OCI-M1 (cell line): ENCODE results near the gene UNC13A.

Source experiments
- DNase-seq: peaks from one replicate; lab custom pipeline; 2025; lab: John Stamatoyannopoulos, UW

Gene UNC13A

GRCh38 chr19:17687857-17688784, at the start of gene UNC13A:
Gene UNC13A, minus strand, starts transcription at chr19:17688354. Its CDS starts 155 bp downstream, at chr19:17688199.
- DNase-seq, result peak; percentile 76

- DNase-seq, result no peak
These were observed 49.6 kb upstream of the UNC13A start for GRCh38 chr19:17737690-17738153.

GRCh38 chr19:17735410-17735809, 47.3 kb upstream of the UNC13A start:
- DNase-seq, result no peak

- no peak for DNase-seq
These were observed 46.0 kb upstream of the UNC13A start for GRCh38 chr19:17734146-17734545.

- no peak for DNase-seq
These were observed 45.0 kb upstream of the UNC13A start for GRCh38 chr19:17733127-17733526.

DNA sequence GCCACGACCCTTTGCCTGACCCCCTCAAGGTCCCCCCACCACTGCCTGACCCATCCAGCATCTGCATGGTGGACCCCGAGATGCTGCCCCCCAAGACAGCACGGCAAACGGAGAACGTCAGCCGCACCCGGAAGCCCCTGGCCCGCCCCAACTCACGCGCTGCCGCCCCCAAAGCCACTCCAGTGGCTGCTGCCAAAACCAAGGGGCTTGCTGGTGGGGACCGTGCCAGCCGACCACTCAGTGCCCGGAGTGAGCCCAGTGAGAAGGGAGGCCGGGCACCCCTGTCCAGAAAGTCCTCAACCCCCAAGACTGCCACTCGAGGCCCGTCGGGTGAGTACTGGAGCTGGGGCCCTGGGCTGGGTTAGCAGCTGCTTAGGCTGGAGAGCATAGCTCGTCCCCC, 39.7 kb upstream of the UNC13A start:
- no peak for DNase-seq

- DNase-seq, result no peak
These were observed 39.0 kb upstream of the UNC13A start for GRCh38 chr19:17726964-17727773.

DNA sequence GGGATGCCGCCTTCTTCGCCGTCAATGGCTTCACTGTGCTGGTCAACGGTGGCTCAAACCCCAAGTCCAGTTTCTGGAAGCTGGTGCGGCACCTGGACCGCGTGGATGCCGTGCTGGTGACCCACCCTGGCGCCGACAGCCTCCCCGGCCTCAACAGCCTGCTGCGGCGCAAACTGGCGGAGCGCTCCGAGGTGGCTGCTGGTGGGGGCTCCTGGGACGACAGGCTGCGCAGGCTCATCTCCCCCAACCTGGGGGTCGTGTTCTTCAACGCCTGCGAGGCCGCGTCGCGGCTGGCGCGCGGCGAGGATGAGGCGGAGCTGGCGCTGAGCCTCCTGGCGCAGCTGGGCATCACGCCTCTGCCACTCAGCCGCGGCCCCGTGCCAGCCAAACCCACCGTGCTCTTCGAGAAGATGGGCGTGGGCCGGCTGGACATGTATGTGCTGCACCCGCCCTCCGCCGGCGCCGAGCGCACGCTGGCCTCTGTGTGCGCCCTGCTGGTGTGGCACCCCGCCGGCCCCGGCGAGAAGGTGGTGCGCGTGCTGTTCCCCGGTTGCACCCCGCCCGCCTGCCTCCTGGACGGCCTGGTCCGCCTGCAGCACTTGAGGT, 38.1 kb upstream of the UNC13A start:
- no peak for DNase-seq

DNA sequence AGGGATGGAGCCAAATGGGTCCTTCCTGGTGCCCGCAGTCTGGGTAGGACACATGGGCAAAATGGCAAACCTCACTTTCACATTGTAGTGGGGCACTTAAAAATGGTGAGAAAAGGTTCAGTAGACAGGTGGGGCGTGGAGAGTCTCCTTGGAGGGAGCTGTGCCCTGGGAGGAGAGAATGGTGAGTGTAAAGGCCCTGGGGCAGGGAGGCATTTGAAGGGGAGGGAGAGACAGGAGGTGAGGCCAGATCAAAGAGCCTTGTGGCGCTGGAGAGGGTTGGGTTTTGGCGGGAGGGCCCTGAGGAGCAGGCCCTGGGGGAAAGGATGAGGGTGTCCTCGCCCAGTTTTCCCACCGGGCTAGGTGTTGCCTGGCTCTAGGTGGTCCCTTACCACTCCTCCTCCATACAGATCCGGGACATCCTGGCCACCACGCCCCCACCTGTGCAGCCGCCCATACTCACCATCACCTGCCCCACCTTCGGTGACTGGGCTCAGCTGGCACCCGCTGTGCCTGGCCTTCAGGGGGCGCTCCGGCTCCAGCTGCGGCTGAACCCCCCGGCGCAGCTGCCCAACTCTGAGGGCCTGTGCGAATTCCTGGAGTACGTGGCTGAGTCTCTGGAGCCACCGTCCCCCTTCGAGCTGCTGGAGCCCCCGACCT, 37.4 kb upstream of the UNC13A start:
- no peak for DNase-seq

GRCh38 chr19:17724655-17725054, 36.5 kb upstream of the UNC13A start:
- no peak for DNase-seq

DNA sequence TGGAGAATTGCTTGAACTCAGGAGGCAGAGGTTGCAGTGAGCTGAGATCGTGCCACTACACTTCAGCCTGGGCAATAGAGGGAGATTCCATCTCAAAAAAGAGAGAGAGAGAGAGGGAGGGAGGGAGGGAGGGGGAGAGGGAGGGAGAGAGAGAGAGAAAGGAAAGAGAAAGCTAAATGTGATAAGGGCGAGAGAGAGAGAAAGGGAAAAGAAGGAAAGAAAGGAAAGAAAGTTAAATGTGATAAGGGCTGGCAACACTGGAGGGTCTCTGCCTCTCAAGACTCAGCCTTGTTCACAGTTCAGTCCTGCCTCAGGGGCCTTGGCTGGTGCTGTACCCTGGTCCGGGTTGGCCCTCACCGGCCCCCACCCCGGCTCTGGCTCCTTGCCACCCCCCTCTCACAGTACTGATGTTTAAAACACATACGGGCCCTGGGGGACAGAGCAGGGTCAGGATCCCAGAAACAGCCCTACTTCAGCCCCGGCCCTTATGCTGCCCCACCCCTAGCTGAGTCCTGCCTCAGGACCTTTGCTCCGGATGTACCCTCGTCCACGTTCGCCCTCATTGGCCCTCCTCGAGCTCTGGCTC, 34.6 kb upstream of the UNC13A start:
- no peak for DNase-seq

DNA sequence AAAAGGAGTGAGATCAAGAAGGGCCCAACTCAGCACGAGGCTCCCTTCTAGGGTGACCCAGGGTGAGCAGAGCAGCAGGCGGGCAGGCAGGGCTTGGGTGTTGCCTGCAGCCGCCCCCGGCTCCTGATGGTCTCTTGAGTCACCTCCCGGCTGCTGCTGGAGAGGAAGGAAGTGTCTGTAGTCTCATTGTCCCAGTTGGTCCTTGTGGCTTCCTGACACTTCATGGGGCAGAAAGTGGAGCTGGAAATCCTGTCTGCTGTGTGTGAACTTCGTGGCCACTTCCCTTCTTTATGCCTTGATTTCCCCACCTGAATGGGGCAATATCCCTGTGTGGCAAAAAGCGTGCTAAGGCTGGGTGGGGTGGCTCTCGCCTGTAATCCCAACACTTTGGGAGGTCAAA, 33.7 kb upstream of the UNC13A start:
- peak; percentile 24 for DNase-seq

DNA sequence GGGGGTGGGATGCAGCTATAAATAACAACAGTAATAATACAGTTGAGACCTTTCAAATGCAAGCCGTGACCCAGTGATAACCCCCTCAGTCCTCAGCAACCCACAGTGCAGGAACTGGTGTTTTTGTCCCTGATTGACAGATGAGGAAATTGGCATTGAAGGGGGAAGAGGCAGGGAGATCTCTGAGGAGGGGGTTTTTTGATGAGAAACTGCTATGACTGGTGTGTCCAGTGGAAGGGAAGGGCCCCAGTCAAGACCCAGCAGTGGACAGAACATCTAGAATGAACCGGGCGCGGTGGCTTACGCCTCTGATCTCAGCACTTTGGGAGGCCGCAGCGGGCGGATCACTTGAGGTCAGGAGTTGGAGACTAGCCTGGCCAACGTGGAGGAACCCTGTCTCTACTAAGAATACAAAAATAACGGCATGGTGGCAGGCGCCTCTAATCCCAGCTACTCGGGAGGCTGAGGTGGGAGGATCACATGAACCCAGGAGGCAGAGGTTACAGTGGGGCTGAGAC, 33.0 kb upstream of the UNC13A start:
- no peak for DNase-seq

DNA sequence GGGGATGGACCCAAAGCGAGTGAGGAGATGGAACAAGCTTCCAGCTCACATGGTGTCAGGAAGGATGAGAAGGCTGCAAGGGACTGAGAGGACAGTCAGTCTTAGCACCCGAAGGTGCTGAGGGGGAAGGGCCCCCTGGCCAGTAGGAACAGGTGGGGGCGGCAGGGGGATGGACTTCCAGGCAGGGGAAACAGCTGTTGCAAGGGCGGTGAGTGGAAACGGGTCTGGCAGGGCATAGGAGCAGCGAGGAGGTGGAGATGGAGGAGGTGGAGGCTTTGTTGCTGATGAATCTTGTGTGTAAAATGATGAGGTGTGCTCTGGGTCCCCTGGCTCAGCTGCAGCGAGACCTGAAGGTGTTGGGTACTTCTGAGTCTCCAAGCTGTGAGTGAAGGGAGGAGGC, 32.3 kb upstream of the UNC13A start:
- DNase-seq, result no peak

DNA sequence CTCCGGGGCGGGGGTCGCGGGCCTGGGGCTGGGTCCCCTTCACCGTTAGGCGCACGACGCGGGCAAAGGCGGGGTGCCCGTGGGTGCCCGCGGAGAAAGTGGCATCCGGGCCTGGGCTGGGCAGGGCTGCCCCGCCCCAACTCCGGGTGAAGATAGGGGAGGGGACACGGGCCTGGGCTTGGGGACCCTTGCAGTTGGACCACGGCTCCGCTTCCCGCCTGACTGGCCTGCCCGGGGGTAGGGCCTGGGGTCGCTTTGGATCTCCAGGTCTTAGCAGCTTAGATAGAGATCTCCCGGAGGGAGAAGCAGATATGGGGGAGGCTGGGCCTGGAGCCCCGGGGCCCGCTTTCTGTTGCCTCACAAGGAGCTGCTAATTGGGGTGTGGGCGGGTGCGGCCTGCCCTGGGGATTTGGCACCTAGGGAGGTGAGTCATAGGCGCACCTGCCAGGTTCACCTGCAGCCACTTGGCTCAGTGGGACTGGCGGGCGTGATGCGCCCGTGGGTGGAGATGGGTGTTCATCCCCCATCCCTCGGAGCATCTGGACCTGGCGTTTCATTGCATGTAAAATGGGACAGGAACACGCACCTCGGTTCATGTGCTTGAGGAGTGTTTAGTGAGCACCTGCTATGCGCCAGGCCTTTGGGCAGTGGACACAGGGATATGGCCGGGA, 31.7 kb upstream of the UNC13A start:
- DNase-seq, result no peak

DNA sequence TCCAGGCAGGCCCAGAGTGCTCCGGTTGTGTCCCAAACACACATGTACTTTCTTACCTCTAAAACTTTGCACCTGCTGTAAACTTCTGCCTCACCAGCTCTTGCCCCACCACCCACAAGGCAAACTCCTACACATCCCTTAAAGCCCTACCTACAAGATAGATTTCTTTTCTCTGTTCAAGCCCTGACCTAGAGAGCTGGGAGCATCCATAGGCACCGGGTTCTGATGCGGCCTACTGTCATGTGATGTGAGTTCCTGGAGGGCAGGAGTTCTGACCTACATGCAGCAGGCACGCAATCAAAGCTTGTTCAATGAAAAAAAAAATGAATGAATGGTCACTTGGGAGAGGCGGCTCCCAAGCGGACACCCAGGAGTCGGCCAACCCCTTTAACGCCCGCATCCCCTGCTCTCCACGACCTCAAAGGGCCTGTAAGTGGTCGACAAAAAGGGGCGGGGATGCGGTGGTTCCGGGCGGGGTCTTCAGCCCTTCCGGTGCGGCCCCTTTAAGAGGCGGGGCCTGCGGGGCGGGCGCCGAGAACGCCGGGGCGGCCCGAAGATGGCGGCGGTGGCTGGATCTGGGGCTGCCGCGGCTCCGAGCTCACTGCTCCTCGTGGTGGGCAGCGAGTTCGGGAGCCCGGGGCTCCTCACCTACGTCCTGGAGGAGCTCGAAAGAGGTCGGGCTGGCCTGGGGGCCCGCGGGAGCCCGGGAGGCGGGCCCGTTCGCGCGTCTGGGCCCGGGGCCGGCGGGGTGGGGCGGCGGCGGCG, 31.0 kb upstream of the UNC13A start, which contains the start of gene MAP1S:
MAP1S (plus strand) TSS at position 534 of the 765 bp plus-strand sequence; CDS start at position 557, 23 bp downstream.
- peak; percentile 75 for DNase-seq

DNA sequence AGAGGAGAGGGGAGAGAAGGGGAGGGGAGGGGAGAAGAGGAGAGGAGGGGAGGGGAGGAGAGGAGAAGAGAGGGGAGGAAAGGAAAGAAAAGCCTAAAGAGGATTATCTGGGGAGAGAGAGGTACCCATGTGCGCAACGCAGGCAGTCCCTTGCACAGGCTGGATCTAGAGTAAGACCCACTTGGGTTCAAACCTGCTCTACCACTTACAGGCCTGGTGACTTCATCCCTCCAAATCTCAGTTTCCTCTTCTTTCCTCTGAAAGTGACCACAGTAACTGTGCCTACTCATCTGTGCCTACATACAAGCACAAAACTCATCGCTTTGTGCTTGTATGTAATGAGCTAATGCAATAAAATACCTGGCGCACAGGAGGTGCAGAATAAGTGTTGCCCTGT, 30.4 kb upstream of the UNC13A start:
- DNase-seq, result peak; percentile 20

- DNase-seq, result peak; percentile 13
These were observed 28.3 kb upstream of the UNC13A start for GRCh38 chr19:17716309-17716929.

DNA sequence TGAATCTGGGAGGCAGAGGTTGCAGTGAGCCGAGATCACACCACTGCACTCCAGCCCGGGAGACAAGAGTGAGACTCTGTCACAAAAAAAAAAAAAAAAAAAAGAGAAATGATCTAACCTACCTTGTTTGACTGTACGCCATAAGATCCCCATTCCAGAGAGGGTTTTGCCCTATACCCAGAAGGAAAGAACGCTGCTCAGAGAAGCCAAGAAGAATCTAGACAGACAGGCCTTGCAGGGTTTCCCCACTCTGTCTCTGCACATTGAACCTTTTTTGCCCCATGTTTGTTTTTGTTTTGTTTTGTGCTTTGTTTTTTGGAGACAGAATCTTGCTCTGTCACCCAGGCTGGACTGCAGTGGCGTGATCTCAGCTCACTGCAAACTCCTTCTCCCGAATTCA, 23.7 kb upstream of the UNC13A start:
- no peak for DNase-seq
